Purkinje cell (primary cell): Measurements from ENCODE around the gene SNRNP200. TPM values are rescaled to one million over a fixed set of nuclear protein-coding genes. Genes with fewer than 3 reads are reported as not detected.

Experiments
- polyA plus RNA-seq: library from polyadenylated mRNA; unstranded; fragments of >200 nt; fragmentation: Nextera tagmentation; gene quantifications from 2 replicates; pipeline ENCODE4 v1.2.1, GENCODE V29; 2014

SNRNP200 gene
- 21.1 and 26.0 TPM in 2 replicates for polyA plus RNA-seq

DNA sequence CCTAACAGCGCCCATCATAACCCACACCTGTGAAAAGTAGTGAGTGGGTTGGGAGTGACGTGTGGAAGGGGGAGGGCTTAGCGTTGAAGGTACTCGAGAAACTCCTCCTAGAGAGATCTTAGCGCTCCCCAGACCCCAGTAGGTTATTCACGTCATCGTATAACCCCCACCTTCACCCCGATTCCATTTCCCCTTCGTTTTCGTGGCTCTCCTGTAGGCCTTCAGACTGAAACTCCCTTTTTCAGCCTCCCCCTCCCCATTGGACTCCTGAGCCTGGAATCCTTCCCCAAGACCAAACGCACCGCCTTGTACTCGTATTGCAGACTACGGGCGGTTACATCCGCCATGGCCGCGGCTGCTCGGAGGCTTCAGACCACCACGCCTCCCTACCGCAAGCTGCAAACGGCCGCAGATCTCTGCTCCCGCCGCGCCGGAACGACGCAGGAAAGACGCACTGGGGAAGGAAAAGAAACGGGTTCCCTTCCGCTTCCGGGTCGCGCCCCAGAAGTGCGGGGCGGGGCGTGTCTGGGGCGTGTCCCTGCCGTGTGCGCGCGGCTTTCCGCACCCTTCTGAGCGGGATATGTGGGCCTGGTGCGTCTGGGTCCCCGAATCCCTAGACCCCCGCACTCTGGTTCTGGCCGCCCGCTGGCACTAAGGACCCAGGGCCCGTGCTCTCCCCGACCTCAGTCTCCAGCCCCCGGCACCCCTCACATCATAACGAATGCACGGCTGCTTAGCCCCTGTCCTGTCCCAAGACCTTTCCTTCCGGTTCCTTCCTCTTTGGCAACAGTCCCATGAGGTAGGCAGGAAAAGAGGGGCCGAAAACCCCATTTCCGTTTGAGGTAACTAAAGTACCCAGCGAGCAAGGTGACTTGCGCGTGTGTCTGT, at the start of gene SNRNP200:
SNRNP200 (minus strand) TSS at position 456 of the 888 bp plus-strand sequence; CDS start at position 347, 109 bp downstream.

GRCh38 chr2:96325041-96325883, 19.9 kb upstream of the SNRNP200 start, which contains the start of gene ITPRIPL1:
TSS of gene ITPRIPL1 (plus strand) at chr2:96325317. CDS start at chr2:96325840, 523 bp downstream.

DNA sequence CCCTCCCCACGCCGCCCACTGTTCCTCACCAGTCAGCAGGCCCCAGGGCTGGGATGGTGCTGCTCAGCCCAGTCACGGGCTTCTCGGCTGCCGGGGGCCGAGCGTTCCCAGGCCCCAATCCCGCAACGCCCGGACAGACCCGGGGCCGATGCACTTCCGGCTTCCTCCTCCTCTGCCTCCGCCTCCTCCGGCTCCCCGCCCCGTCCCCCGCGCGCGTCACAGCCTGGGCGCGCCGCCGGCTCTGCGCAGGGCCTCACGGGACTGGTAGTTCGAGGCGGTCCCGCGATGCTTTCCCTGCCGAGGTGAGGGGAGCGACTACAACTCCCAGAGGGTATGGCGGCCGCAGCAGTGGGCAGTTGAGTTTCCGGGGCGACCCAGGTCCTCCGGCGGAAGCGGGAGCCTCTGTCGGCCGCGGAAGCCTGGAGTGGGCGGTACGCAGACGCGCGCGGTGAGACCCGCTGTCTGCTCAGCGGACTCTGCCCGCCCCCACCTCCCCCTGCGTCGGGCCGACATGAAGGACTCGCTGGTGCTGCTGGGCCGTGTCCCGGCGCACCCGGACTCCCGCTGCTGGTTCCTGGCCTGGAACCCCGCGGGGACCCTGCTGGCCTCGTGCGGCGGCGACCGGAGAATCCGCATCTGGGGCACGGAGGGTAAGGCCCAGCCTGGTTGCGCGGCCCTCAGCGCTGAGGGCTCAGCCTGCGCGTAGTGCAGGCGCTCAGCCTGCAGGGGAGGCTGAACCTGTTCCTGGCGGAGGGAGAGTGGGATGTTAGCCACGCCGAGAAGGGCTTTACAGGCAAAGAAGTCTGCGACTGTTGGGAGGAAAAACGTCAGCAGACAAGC, 39.3 kb downstream of the SNRNP200 start, which contains the start of the genes CIAO1 and TMEM127:
CIAO1 (plus strand) TSS at position 386 of the 840 bp plus-strand sequence; CDS start at position 512, 126 bp downstream.
TMEM127 (minus strand) TSS at position 158 of the 840 bp plus-strand sequence. CDS start 616 bp downstream, outside the sequence.

Other genes with a start within 250 kb of the SNRNP200 start
- not detected in 2 replicates for gene ADRA2B, start 189.0 kb downstream of the SNRNP200 start, polyA plus RNA-seq
- gene ASTL, start 167.0 kb downstream of the SNRNP200 start, polyA plus RNA-seq, result not detected in 2 replicates
- gene DUSP2, start 160.1 kb downstream of the SNRNP200 start, polyA plus RNA-seq, result 2.7 TPM in 1 of 2 replicates, not detected in the other
- 51.3 and 53.1 TPM in 2 replicates for gene STARD7, start 96.7 kb downstream of the SNRNP200 start, polyA plus RNA-seq
- 12.0 and 13.6 TPM in 2 replicates for gene TMEM127, start 39.5 kb downstream of the SNRNP200 start, polyA plus RNA-seq
- 28.3 and 34.6 TPM in 2 replicates for gene CIAO1, start 39.3 kb downstream of the SNRNP200 start, polyA plus RNA-seq
- 0.22 TPM in 1 of 2 replicates, not detected in the other for gene ITPRIPL1, start 19.8 kb upstream of the SNRNP200 start, polyA plus RNA-seq
- 0.08 TPM in 1 of 2 replicates, not detected in the other for gene NCAPH, start 30.2 kb upstream of the SNRNP200 start, polyA plus RNA-seq
- gene NEURL3, start 199.8 kb upstream of the SNRNP200 start, polyA plus RNA-seq, result not detected in 2 replicates
- 0.66 TPM in 1 of 2 replicates, not detected in the other for gene ARID5A, start 231.2 kb upstream of the SNRNP200 start, polyA plus RNA-seq